ENCODE data around the gene SIX5. TPM values are rescaled to one million over a fixed set of nuclear protein-coding genes. Genes with fewer than 3 reads are reported as not detected.

Gene SIX5
- total and polyA plus RNA-seq, 9 of the 15 experiments (the other 6 are each of a cell fraction or from before 2014, with no cell fraction given): 1.4 to 17.2 (median 7.4) TPM; not detected in 2

GRCh38 chr19:45778010-45778661, 9.1 kb upstream of the SIX5 start:
- peaks cover 16 to 61% of the 10 kb centered on the region in 2 experiments for H3K4me1 ChIP-seq (replicated peaks in 1 of 2; ENCODE audit: control insufficient read depth in 2 of 2, insufficient read depth in 2 of 2, low read length in 2 of 2)
- no peak overlapping the region; a peak in 1 of 4 replicates for H3K9ac ChIP-seq (ENCODE audit: insufficient read depth in 1 of 2, low read depth in 2 of 2, low read length in 2 of 2)
- intact Hi-C loops (cut with micrococcal nuclease) (no loop called here), in situ Hi-C loops (cut with MboI) (no loop called here)
- BruUV-seq (replicated peaks): no TSS peak
- H3K79me2 ChIP-seq (ENCODE audit: control insufficient read depth, insufficient read depth, low read length): no peaks in the 10 kb centered on the region
- ChIA-PET CTCF (ENCODE audit: low intra/inter-chr PET ratio) (no interaction called here), POLR2A (interaction anchor here (1.1 to 1.5 kb wide), 2 partner anchors 11 to 42 kb away, joined by 5 to 6 read pairs; no protein-coding TSS in a partner anchor)
- H4K20me1 ChIP-seq (replicated peaks; ENCODE audit: control insufficient read depth, insufficient read depth, low read length): peaks cover 10% of the 10 kb centered on the region; the same call in 1 of the 2 replicates
- H3K4me3 ChIP-seq: no peak overlapping the region
- H3K4me2 ChIP-seq (ENCODE audit: insufficient read depth, low read length): no peak overlapping the region
- no peaks in the 10 kb centered on the region for H3K9me3 ChIP-seq (replicated peaks; ENCODE audit: control insufficient read depth, insufficient read depth, low read depth, low read length)
- peaks cover 24% of the 10 kb centered on the region; the same call in 2 of the 3 replicates for H3K36me3 ChIP-seq (ENCODE audit: control insufficient read depth, insufficient read depth, low read length)
- no peak overlapping the region for H3K27ac ChIP-seq (ENCODE audit: extremely low read depth, low read depth, low read length)
- ATAC-seq (no peak), FAIRE-seq (no peak), DNase-seq (ENCODE audit: extremely low read depth in 1 of 4, low spot score in 3 of 4) (no peak)
- peaks cover 5% of the 10 kb centered on the region for H3K9me1 ChIP-seq (ENCODE audit: control insufficient read depth, insufficient read depth, low read length)
- H3K27me3 ChIP-seq (ENCODE audit: control insufficient read depth in 2 of 2, insufficient read depth in 2 of 2, low read length in 2 of 2): no peaks in the 10 kb centered on the region
- 94% methylated on average over 27 of the region's 28 CpGs for WGBS (ENCODE audit: insufficient coverage, low coverage, missing lambda C conversion rate)
- TF ChIP-seq POLR2G (IDR thresholded peaks at IDR 0.05; ENCODE audit: low read depth, low read length) (peak; percentile 71), RBM22 (IDR thresholded peaks at IDR 0.05; ENCODE audit: low read depth, low read length, poor library complexity, severe bottlenecking) (peak; percentile 63), ATF2 (CRISPR knock-in tag; IDR thresholded peaks at IDR 0.05) (peak; percentile 18; the same call in 1 of the 2 replicates), U2AF1 (optimal IDR thresholded peaks at IDR 0.05; ENCODE audit: low read depth, low read length) (no peak), POLR2A (conservative IDR thresholded peaks at IDR 0.05) (no peak), TAF7 (tag; IDR thresholded peaks at IDR 0.05) (no peak), CHCHD3 (CRISPR knock-in tag; IDR thresholded peaks at IDR 0.05) (no peak), GTF2B (IDR thresholded peaks at IDR 0.05; ENCODE audit: extremely low read depth, insufficient read length) (no peak), EGR1 (conservative IDR thresholded peaks at IDR 0.05) (0 out of 2 replicates have a peak, but pooled peaks have one; percentile 6), RBFOX2 (IDR thresholded peaks at IDR 0.05; ENCODE audit: low read depth, low read length) (peak; percentile 41; the same call in 1 of the 2 replicates), FOXP1 (CRISPR knock-in tag; IDR thresholded peaks at IDR 0.05) (0 out of 2 replicates have a peak, but pooled peaks have one; percentile 27), SMARCA4 (IDR thresholded peaks at IDR 0.05) (no peak)
- no peak overlapping the region for H2AFZ ChIP-seq (ENCODE audit: low read depth, low read length)
